Measurements from ENCODE around the gene ADTRP.

DNA sequence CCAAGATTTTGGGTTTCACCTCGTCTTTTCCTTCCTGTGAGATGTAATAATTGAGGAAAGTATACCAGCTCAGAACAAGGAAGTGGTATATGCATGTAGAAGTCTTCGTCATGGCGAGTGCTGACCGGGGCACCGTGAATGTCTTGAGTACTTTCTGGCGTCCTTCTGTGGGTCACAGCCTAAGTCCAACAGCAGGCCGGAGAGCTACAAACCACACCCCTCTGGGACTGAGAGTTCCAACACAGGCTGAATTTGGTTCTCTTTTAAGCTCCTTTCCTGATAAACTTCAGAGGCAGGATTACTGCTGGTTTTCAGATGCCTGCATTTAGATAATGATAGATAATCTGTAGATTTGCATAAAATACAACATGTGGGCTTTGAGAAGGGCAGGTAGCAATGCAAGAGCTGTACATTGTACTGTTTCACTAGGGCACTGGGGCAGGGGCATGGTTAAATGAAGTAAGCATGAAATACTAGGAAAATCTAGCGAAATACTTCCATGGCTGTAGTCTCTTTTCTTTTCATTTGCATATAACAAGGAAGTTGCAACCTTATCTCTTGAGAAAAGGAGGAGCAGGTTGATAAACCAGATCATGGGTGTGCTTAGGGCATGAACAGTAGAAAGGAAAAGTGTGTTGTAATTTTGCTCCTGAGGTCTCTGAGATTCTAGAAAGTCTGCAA, at the start of gene ADTRP:
- TF ChIP-seq, protein P1, sequence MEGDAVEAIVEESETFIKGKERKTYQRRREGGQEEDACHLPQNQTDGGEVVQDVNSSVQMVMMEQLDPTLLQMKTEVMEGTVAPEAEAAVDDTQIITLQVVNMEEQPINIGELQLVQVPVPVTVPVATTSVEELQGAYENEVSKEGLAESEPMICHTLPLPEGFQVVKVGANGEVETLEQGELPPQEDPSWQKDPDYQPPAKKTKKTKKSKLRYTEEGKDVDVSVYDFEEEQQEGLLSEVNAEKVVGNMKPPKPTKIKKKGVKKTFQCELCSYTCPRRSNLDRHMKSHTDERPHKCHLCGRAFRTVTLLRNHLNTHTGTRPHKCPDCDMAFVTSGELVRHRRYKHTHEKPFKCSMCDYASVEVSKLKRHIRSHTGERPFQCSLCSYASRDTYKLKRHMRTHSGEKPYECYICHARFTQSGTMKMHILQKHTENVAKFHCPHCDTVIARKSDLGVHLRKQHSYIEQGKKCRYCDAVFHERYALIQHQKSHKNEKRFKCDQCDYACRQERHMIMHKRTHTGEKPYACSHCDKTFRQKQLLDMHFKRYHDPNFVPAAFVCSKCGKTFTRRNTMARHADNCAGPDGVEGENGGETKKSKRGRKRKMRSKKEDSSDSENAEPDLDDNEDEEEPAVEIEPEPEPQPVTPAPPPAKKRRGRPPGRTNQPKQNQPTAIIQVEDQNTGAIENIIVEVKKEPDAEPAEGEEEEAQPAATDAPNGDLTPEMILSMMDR (IDR thresholded peaks at IDR 0.05; ENCODE audit: insufficient read depth, low read length, poor library complexity, severe bottlenecking): no peak
- TF ChIP-seq EZH2phosphoT487 (conservative IDR thresholded peaks at IDR 0.05; ENCODE audit: low read length): no peak
